Choroid plexus epithelial cell (primary cell): ENCODE measurements around the gene ABHD12B.
A peak's percentile ranks its signal among the peaks of the same experiment; 100 is the strongest.

Experiments used
- DNase-seq: peaks from one replicate; pipeline ENCODE4 v3.0.0-alpha.2; 2010; ENCODE audit warnings: low read depth
- H3K4me3 ChIP-seq: 2 replicates; pipeline ENCODE4 v1.5.1; 2011; ENCODE audit warnings: low read depth, mild to moderate bottlenecking, control low read depth, low read length, moderate library complexity
- TF ChIP-seq, protein P1 (sequence below): conservative IDR thresholded peaks from 2 replicates; pipeline ENCODE4 v1.5.1; 2011; ENCODE audit warnings: low read depth, mild to moderate bottlenecking, control low read depth, inconsistent platforms, low read length, moderate library complexity

Gene ABHD12B

DNA sequence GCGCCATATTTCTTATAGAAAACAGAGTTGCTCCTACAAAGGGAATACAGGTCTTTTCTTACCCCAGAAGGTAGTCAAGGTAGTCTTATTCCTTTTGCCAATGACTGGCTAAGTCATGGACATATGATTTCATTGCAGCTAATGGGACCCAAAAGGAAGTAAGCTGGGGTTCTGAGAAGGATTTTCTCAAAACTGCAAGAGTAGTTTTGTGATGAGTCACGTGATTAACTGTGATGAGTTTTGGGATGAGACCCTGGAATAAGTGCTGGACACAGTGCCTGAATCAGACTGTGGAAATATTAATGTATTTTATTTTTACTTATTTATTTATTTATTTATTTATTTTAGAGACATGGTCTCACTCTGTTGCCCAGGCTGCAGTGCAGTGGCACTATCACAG, 27.5 kb upstream of the ABHD12B start:
- no peak for DNase-seq

DNA sequence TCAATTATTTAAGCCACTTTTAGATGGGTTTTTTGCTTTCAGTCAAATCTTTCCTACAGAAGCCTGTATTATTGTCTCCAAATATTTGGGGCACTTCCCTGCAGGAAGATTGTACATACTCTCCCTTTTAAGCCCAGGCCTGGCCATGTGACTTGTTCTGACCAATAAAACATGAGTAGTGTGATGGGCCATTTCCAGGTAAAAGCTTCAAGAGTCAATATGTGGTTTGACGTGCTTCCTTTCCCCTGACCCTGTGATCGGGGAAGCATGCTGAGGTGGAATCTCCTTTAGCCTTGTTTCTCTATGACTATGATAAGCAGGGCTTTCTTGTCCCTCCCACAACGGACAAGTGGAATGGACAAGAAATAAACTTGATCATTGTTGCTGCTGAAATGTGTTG, 26.7 kb upstream of the ABHD12B start:
- DNase-seq = no peak
- no peak overlapping the region for H3K4me3 ChIP-seq
- TF ChIP-seq, protein P1, sequence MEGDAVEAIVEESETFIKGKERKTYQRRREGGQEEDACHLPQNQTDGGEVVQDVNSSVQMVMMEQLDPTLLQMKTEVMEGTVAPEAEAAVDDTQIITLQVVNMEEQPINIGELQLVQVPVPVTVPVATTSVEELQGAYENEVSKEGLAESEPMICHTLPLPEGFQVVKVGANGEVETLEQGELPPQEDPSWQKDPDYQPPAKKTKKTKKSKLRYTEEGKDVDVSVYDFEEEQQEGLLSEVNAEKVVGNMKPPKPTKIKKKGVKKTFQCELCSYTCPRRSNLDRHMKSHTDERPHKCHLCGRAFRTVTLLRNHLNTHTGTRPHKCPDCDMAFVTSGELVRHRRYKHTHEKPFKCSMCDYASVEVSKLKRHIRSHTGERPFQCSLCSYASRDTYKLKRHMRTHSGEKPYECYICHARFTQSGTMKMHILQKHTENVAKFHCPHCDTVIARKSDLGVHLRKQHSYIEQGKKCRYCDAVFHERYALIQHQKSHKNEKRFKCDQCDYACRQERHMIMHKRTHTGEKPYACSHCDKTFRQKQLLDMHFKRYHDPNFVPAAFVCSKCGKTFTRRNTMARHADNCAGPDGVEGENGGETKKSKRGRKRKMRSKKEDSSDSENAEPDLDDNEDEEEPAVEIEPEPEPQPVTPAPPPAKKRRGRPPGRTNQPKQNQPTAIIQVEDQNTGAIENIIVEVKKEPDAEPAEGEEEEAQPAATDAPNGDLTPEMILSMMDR = no peak

More for the DNA sequence above, 27.5 kb upstream of the ABHD12B start:
- TF ChIP-seq, protein P1 = no peak
- H3K4me3 ChIP-seq = no peak overlapping the region

DNA sequence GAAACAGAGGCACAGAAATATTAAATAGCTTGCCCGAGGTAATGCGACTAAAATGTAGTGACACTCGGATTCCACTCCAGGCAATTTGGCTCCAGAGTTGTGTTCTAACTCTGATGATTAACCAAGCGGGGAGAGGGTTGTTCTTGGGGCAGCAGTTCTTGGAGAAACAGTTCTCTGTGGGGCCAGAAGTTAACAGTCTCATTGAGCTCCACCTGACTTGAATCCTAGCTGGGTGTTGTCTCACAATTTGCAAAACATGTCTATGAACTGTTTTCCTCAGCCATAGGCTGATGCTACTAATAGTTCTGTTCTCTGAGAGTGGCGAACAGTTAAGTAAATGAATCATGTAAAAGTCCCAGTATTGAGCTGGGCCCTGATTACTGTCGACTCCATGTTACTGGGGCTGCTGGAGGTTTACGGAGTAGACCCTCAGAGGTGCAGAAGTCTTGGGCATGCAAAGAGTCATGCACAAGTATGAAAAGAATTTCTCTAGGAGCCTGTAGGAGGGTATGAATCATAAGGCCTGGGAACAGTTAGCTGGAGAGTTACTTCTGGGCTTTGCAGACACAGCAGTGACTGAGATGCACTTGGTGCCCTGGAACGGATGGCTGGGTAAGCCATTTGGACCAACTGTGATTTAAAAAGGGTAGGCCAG, 25.5 kb upstream of the ABHD12B start:
- DNase-seq = peak; percentile 87
- TF ChIP-seq, protein P1 = no peak
- H3K4me3 ChIP-seq = no peak overlapping the region

DNA sequence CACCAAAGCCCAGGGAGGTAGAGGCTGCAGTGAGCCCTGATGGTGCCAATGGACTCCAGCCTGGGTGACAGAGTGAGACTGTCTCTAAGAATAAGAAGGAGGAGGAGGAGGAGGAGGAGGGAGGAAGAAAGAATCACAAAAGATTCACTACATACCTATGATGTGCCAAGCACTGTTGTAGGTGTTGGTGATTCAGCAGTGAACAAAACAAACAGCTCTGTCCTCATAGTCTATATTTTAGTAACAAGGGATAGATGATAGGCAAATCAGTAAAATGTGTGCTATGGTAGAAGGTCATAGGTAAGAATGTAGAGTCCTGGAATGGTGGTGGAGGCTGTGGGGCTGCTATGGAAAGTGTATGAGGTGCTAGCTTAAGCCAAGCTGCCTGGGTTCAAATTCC, 18.0 kb upstream of the ABHD12B start:
- H3K4me3 ChIP-seq = no peak overlapping the region
- TF ChIP-seq, protein P1 = no peak
- DNase-seq = no peak

DNA sequence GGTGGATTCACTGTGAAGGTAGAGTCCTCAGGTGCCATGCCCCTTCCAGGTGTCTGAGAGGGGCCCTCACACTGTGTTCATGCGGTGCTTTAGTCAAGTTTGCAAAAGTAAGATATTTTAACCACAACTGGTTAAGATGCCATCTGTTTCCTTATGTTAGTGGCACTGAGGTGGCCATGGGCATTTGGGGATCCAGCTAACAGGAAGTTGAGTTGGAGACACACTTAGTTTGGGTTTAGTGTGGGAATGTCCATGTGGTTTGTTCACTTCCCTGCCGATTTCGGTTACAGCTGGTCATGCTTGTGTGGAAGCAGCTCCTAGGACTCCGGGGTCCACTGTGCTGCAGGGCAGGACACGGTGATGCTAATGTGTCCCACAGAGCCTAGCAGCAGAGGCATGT, 17.3 kb upstream of the ABHD12B start:
- H3K4me3 ChIP-seq = no peak overlapping the region
- DNase-seq = no peak
- TF ChIP-seq, protein P1 = no peak

DNA sequence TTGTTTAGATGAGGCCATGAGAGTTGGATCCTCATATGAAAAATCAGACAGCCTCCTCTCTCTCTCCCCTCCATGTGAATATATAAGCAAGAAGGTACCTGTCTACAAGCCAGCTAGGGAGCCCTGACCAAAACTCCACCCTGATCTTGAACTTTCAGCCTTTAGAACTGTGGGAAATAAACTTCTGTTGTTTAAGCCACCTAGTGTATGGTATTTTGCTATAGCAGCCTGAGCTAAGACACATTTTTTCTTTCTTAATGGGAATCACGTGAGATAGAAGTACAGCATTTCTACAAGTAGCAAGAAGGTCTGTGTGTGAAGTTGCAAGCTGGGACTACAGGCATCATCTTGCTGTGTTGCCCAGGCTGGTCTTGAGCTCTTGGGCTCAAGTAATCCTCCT, 16.3 kb upstream of the ABHD12B start:
- peak; percentile 62 for DNase-seq
- H3K4me3 ChIP-seq = no peak overlapping the region
- TF ChIP-seq, protein P1 = peak; percentile 31

DNA sequence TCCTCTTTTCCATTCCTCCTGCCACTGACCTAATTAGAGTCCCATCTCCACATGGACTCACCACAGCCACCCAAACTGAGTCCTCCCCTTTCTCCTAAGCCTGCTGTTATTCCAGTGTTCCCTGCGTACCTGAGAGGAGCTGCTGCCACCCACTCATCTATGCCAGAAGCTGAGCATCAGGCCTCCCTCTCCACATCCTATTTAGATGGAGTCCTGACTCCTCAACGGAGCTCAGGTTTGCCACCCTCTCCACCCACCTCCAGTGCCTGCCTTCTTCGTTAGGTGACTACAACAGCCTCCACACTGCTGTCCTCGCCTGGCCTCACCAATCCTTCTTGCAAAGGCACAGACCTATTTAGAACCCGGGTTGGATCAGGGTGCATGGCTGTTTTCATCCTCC, 15.2 kb upstream of the ABHD12B start:
- no peak overlapping the region for H3K4me3 ChIP-seq
- TF ChIP-seq, protein P1 = no peak
- no peak for DNase-seq
